ENCODE results near the gene CDK14.
"Not testable (repeated sequence)": the region's sequence is repeated elsewhere in the genome, so short reads cannot be mapped to it uniquely, and the experiment has no call there.

Gene CDK14

GRCh38 chr7:90910136-90910535 is 314.0 kb downstream of the CDK14 start:
- H3K4me1 Mint-ChIP-seq (ENCODE audit: low read depth) = no peaks in the 10 kb centered on the region
- H3K27me3 Mint-ChIP-seq = no peaks in the 10 kb centered on the region
- H3K9me3 Mint-ChIP-seq = no peaks in the 10 kb centered on the region
- no peak overlapping the region for H3K4me3 Mint-ChIP-seq
- no peaks in the 10 kb centered on the region for H3K36me3 Mint-ChIP-seq (ENCODE audit: low read depth)
- DNase-seq = no peak
- no peak overlapping the region for H3K27ac Mint-ChIP-seq

- no peaks in the 10 kb centered on the region for H3K27me3 Mint-ChIP-seq
These were observed 320.2 kb downstream of the CDK14 start for GRCh38 chr7:90916319-90916718.

DNA sequence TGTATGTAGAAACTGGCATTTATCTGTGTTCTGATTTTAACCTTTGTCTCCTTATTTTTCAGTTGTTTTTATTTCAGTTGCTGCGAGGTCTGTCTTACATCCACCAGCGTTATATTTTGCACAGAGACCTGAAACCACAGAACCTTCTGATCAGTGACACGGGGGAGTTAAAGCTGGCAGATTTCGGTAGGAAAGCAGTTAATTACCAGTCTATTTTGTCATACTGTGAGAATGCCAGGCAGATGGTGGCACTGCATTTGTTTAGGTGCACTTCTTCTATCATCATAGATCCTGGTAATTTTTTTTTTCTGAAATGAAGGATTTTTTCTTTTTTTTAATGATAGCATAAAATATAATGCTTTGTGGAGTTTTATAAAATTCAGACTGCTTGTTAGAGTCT is 321.4 kb downstream of the CDK14 start:
- DNase-seq = no peak
- Mint-ChIP-seq H3K27ac (no peak overlapping the region), H3K4me3 (no peak overlapping the region), H3K27me3 (no peaks in the 10 kb centered on the region), H3K36me3 (ENCODE audit: low read depth) (no peaks in the 10 kb centered on the region), H3K4me1 (ENCODE audit: low read depth) (no peaks in the 10 kb centered on the region), H3K9me3 (peaks cover 3% of the 10 kb centered on the region)

More at GRCh38 chr7:90916319-90916718, 320.2 kb downstream of the CDK14 start:
- DNase-seq = no peak
- H3K9me3 Mint-ChIP-seq = peaks cover 3% of the 10 kb centered on the region
- no peak overlapping the region for H3K4me3 Mint-ChIP-seq
- H3K36me3 Mint-ChIP-seq (ENCODE audit: low read depth) = no peaks in the 10 kb centered on the region
- no peaks in the 10 kb centered on the region for H3K4me1 Mint-ChIP-seq (ENCODE audit: low read depth)
- no peak overlapping the region for H3K27ac Mint-ChIP-seq

DNA sequence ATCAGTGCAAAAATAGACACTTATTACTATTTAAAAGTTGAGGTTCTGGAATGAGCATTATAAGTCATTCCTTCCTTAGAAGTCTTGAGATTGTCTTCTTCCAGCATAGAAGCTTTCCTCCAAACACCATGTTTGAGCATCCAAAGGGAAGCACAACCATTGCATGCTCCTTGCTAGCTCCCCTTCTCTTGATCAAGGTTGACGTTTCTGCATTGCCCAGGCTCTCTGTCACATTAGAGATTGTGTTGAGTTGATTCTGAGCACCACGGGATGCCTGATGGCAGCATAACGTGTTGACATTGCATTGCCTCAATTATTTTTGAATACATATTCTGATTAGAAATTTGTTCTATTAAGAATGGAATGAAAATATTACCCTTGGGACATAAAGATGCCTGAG is 322.2 kb downstream of the CDK14 start:
- Mint-ChIP-seq H3K36me3 (ENCODE audit: low read depth) (no peaks in the 10 kb centered on the region), H3K4me1 (ENCODE audit: low read depth) (no peaks in the 10 kb centered on the region), H3K27ac (no peak overlapping the region), H3K4me3 (no peak overlapping the region), H3K9me3 (peaks cover 3% of the 10 kb centered on the region), H3K27me3 (no peaks in the 10 kb centered on the region)
- no peak for DNase-seq

GRCh38 chr7:90919816-90920215 is 323.7 kb downstream of the CDK14 start:
- no peaks in the 10 kb centered on the region for H3K36me3 Mint-ChIP-seq (ENCODE audit: low read depth)
- no peak overlapping the region for H3K27ac Mint-ChIP-seq
- no peak for DNase-seq
- H3K4me3 Mint-ChIP-seq = no peak overlapping the region
- H3K4me1 Mint-ChIP-seq (ENCODE audit: low read depth) = no peaks in the 10 kb centered on the region
- peaks cover 3% of the 10 kb centered on the region for H3K9me3 Mint-ChIP-seq
- no peaks in the 10 kb centered on the region for H3K27me3 Mint-ChIP-seq

GRCh38 chr7:90920336-90920735 is 324.2 kb downstream of the CDK14 start:
- no peak overlapping the region for H3K4me3 Mint-ChIP-seq
- H3K27ac Mint-ChIP-seq = no peak overlapping the region
- no peaks in the 10 kb centered on the region for H3K4me1 Mint-ChIP-seq (ENCODE audit: low read depth)
- H3K36me3 Mint-ChIP-seq (ENCODE audit: low read depth) = no peaks in the 10 kb centered on the region
- no peak for DNase-seq
- peaks cover 3% of the 10 kb centered on the region for H3K9me3 Mint-ChIP-seq
- H3K27me3 Mint-ChIP-seq = no peaks in the 10 kb centered on the region

DNA sequence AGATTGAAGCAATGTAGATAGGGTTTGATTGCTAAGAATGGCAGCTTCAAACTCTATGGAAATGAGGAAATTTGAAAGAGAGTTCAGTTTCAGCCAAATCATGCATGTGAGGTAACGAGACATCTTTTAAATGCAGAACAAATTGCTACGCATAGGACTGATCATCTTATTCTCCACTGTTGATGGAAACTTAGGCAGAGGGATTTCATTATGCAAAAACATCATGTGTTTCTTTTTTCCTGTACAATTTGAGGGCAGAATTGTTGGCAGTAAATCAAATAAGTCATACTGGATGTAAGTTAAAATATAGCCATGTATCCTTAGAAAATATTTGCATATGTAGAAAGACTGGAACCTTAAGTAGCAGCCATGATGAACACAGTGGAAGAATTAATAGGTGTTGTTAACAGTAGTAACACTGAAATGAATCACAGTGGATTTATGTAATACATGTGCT is 327.4 kb downstream of the CDK14 start:
- DNase-seq = no peak
- no peaks in the 10 kb centered on the region for H3K36me3 Mint-ChIP-seq (ENCODE audit: low read depth)
- H3K4me1 Mint-ChIP-seq (ENCODE audit: low read depth) = no peaks in the 10 kb centered on the region
- H3K27me3 Mint-ChIP-seq = no peaks in the 10 kb centered on the region
- no peak overlapping the region for H3K27ac Mint-ChIP-seq
- no peak overlapping the region for H3K4me3 Mint-ChIP-seq
- no peaks in the 10 kb centered on the region for H3K9me3 Mint-ChIP-seq

DNA sequence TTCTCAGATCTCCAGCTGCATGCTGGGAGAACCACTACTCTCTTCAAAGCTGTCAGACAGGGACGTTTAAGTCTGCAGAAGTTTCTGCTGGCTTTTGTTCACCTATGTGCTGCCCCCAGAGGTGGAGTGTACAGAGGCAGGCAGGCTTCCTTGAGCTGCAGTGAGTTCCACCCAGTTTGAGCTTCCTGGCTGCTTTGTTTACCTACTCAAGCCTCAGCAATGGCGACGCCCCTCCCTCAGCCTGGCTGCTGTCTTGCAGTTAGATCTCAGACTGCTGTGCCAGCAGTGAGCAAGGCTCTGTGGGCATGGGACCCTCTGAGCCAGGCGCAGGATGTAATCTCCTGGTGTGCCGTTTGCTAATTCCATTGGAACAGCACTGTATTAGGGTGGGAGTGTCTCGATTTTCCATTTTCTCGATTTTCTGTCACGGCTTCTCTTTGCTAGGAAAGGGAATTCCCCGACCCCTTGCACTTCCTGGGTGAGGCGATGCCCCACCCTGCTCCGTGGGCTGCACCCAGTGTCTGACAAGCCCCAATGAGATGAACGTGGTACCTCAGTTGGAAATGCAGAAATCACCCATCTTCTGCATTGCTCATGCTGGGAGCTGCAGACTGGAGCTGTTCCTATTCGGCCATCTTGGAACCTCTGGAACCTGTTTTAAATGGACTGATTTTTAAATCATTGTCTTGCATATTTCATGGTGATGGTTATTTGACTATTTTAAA is 332.7 kb downstream of the CDK14 start:
- H3K4me1 Mint-ChIP-seq (ENCODE audit: low read depth); H3K27me3 Mint-ChIP-seq; H3K4me3 Mint-ChIP-seq; H3K27ac Mint-ChIP-seq; DNase-seq; H3K36me3 Mint-ChIP-seq (ENCODE audit: low read depth); H3K9me3 Mint-ChIP-seq: not testable (repeated sequence)

DNA sequence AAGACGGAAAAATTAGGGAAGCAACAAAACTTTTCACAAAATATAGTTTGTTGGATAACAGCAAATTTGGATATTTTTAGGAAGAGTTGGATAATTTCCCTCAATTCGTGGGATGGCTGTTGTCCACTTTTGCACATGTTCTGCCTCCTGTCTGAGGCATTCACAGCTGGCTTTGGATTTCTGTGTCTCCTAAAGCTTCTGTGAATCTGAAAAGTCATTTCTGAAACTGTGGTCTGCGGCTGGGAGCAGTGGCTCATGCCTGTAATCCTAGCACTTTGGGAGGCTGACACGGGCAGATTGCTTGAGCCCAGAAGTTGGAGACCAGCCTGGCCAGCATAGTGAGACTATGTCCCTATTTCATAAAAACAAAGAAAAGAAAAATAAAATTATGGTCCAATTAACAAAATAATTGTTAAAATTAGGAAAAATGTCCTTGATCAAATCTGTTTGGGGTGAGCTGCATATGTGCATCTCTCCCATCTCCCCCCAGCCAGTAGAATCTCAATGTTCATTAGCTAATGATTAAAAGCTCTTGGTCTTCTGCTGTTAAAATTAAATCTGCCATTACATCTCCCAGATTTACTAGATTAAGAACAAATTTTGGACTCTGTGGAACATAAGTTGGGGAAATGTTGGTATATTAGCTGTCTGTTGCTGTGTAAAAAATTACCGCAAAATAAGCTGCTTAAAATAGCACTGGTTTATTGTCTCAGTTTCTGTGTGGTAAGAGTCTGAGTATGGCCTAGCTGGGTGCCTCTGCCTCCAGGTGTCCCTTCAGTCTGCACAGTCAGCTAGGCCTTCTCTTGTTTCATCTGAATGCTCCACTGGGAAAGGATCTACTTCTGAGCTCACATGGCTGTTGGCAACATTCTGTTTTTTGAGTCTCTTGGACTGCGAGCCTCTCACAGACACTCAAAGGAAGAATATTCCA is 336.1 kb downstream of the CDK14 start:
- Mint-ChIP-seq H3K9me3 (peaks cover 2% of the 10 kb centered on the region), H3K4me1 (ENCODE audit: low read depth) (no peaks in the 10 kb centered on the region), H3K36me3 (ENCODE audit: low read depth) (no peaks in the 10 kb centered on the region), H3K27ac (no peak overlapping the region), H3K4me3 (no peak overlapping the region), H3K27me3 (no peaks in the 10 kb centered on the region)
- no peak for DNase-seq

DNA sequence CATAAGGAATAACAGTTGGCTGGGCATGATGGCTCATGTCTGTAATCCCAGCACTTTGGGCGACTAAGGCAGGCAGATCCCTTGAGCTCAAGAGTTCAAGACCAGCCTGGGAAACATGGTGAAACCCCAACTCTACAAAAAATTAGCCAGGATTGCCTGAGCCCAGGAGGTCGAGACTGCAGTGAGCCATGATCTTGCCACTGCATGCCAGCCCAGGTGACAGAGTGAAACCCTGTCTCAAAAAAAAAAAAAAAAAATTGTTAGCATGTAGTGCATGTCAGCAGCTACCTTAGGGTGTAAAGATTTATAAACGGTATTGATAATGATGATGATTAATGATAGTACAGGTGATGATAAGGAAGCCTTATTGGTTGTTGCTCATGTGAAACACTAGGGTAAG is 336.9 kb downstream of the CDK14 start:
- no peaks in the 10 kb centered on the region for H3K36me3 Mint-ChIP-seq (ENCODE audit: low read depth)
- no peaks in the 10 kb centered on the region for H3K4me1 Mint-ChIP-seq (ENCODE audit: low read depth)
- H3K9me3 Mint-ChIP-seq = peaks cover 2% of the 10 kb centered on the region
- no peak for DNase-seq
- no peak overlapping the region for H3K27ac Mint-ChIP-seq
- H3K4me3 Mint-ChIP-seq = no peak overlapping the region
- no peaks in the 10 kb centered on the region for H3K27me3 Mint-ChIP-seq

DNA sequence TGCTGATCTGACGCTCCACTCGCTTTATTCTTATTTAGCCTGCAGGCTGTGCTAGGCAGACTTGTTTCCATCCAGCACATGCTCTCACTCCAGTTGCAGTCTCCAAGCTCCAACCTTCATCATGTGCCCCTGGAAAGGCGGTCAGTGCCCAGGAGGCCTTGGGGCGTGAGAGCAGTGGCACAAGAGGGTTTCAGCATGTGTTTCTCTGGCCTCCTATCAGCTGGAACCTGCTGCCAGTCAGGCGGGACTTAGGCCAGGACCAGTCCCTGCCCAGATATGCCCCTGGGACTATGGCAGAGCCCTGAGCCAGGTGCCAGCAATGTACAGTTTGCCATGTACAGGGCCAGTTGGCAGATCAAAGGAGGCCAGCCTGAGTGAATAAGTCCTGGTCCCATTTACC is 337.9 kb downstream of the CDK14 start:
- Mint-ChIP-seq H3K9me3 (peaks cover 2% of the 10 kb centered on the region), H3K27ac (no peak overlapping the region), H3K4me1 (ENCODE audit: low read depth) (no peaks in the 10 kb centered on the region), H3K36me3 (ENCODE audit: low read depth) (no peaks in the 10 kb centered on the region), H3K4me3 (no peak overlapping the region), H3K27me3 (no peaks in the 10 kb centered on the region)
- DNase-seq = no peak

GRCh38 chr7:90938371-90938770 is 342.2 kb downstream of the CDK14 start:
- Mint-ChIP-seq H3K36me3 (ENCODE audit: low read depth) (no peaks in the 10 kb centered on the region), H3K4me1 (ENCODE audit: low read depth) (no peaks in the 10 kb centered on the region), H3K4me3 (no peak overlapping the region), H3K27ac (no peak overlapping the region), H3K9me3 (peaks cover 2% of the 10 kb centered on the region), H3K27me3 (no peaks in the 10 kb centered on the region)
- DNase-seq = no peak

DNA sequence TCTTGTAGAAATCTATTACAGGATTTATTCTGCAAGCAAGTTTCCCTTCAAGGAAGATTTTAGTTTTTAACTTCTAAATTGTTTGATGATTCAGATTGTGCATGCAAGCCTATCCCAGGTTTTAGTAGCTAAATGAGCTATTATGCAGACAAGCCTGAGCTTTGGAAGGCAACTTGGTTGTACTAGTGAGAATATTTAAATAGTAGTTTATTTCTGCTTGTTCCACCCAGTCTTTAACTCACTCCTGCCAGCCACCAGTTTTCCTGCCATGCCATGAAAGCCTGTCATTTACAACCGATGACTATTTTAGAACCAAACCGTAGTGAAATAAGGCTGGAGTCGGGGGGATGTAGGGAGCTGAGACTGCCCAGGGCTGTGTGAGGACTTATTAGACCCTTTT is 343.5 kb downstream of the CDK14 start:
- no peaks in the 10 kb centered on the region for H3K27me3 Mint-ChIP-seq
- peaks cover 3% of the 10 kb centered on the region for H3K9me3 Mint-ChIP-seq
- H3K36me3 Mint-ChIP-seq (ENCODE audit: low read depth) = no peaks in the 10 kb centered on the region

DNA sequence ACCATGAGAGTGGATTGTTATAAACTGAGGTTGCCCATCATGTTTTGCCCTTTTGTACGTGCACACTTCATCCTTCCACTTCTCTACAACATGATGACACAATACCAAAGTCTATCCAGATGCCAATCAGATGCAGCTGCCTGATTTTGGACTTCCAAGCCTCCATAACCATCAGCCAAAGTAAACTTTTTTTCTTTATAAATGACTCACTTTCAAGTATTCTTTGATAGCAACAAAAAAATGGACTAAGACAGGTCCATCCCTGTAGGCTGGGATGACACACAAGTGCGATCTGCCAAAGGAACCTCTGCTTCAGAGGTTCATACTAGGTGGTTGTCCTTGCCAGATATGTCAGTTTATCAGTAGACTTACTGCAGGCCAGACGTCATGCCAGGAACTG is 347.9 kb downstream of the CDK14 start:
- no peak for DNase-seq
- H3K36me3 Mint-ChIP-seq (ENCODE audit: low read depth) = no peaks in the 10 kb centered on the region
- no peak overlapping the region for H3K4me3 Mint-ChIP-seq
- H3K4me1 Mint-ChIP-seq (ENCODE audit: low read depth) = no peaks in the 10 kb centered on the region
- no peak overlapping the region for H3K27ac Mint-ChIP-seq
- no peaks in the 10 kb centered on the region for H3K27me3 Mint-ChIP-seq
- peaks cover 2% of the 10 kb centered on the region for H3K9me3 Mint-ChIP-seq

More for the DNA sequence above, 343.5 kb downstream of the CDK14 start:
- no peak for DNase-seq
- H3K4me1 Mint-ChIP-seq (ENCODE audit: low read depth) = no peaks in the 10 kb centered on the region
- no peak overlapping the region for H3K27ac Mint-ChIP-seq
- no peak overlapping the region for H3K4me3 Mint-ChIP-seq

All from activated T-cell treated with anti-CD3 and anti-CD28 coated beads, Interleukin-2, amount 50 U/mL, for 24 hours (primary cell).